Tibial nerve (tissue), 4 donors: ENCODE measurements around the gene TXLNB.

Source experiments
- EP300 ChIP-seq, 2 donors: sonication (generic); formaldehyde crosslinking; IDR thresholded peaks; one replicate each; pipeline ENCODE4 v1.6.1; 2017; ENCODE audit warnings: antibody characterized with exemption in 2 of 2, mild to moderate bottlenecking in 1 of 2
- POLR2A ChIP-seq, 2 donors: fragments of 450-650 bp; IDR thresholded peaks; one replicate each; pipeline ENCODE4 v1.6.1; 2017; ENCODE audit warnings: antibody characterized with exemption in 2 of 2, mild to moderate bottlenecking in 2 of 2, moderate library complexity in 2 of 2
- TF ChIP-seq, protein P1 (sequence below), 5 experiments: fragments of 200-600 bp in 3 of 5; fragments of 450-650 bp in 2 of 5; sonication (generic) in 3 of 5; IDR thresholded peaks; one replicate each; pipeline ENCODE4 v1.5.1; 2016 to 2019; ENCODE audit warnings: antibody characterized with exemption in 5 of 5, mild to moderate bottlenecking in 3 of 5, moderate library complexity in 2 of 5

DNA sequence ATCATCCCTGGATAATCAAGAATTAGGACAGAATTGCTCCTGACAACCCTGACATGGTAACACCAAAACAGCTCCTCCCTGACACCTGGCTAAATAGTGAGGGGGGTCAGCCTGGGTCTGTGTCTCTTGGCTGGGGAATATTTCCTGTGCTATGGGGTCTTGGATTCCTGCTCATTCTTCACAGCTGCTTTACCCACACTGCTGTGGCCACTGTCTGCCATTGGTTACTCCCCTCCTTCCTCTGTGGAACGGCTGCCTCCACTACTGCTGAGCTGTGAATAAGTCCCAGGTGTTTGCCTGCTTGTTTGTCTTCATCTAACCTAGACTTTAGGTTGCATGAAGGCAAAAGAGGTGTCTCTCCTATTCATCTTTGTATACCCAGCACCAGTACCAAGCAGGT lies 33.9 kb upstream of the TXLNB start:
- TF ChIP-seq POLR2A (IDR thresholded peaks at IDR 0.05) (no peak), EP300 (IDR thresholded peaks at IDR 0.05) (no peak)
- TF ChIP-seq, protein P1, sequence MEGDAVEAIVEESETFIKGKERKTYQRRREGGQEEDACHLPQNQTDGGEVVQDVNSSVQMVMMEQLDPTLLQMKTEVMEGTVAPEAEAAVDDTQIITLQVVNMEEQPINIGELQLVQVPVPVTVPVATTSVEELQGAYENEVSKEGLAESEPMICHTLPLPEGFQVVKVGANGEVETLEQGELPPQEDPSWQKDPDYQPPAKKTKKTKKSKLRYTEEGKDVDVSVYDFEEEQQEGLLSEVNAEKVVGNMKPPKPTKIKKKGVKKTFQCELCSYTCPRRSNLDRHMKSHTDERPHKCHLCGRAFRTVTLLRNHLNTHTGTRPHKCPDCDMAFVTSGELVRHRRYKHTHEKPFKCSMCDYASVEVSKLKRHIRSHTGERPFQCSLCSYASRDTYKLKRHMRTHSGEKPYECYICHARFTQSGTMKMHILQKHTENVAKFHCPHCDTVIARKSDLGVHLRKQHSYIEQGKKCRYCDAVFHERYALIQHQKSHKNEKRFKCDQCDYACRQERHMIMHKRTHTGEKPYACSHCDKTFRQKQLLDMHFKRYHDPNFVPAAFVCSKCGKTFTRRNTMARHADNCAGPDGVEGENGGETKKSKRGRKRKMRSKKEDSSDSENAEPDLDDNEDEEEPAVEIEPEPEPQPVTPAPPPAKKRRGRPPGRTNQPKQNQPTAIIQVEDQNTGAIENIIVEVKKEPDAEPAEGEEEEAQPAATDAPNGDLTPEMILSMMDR (IDR thresholded peaks at IDR 0.05) = no peak
